B cell (primary cell): ENCODE results near the gene TOGARAM1. TPM values are rescaled to one million over a fixed set of nuclear protein-coding genes. Genes with fewer than 3 reads are reported as not detected.

ENCODE experiments used
- ATAC-seq: fragments of 200-7000 bp; cut with Tn5 transposase; one replicate; pipeline ENCODE4 v1.10.0; 2021; ENCODE audit warnings: low read depth, mild to moderate bottlenecking, moderate number of reproducible peaks, moderate library complexity
- CTCF ChIA-PET: fragments of 350-600 bp; sonication (Branson Sonifier 250); formaldehyde crosslinking; loops from one replicate; lab custom pipeline; 2021; ENCODE audit warnings: antibody characterized with exemption, inconsistent platforms; lab: Charles Lee
- POLR2A ChIA-PET: fragments of 350-600 bp; sonication (Branson Sonifier 250); formaldehyde crosslinking; loops from one replicate; lab custom pipeline; 2021; ENCODE audit warnings: antibody characterized with exemption; lab: Charles Lee
- DNase-seq: peaks from one replicate; pipeline ENCODE4 v3.0.0; 2013
- H2AFZ ChIP-seq: 2 replicates; pipeline ENCODE4 v1.6.1; 2012; ENCODE audit warnings: mild to moderate bottlenecking, low read depth, low read length; ENCODE audit not compliant: insufficient read depth, poor library complexity, severe bottlenecking
- H3K27ac ChIP-seq, 2 donors: 1 replicate in 1 of 2; 2 replicates in 1 of 2; pipeline ENCODE4 v1.5.1; 2012 to 2013; ENCODE audit warnings: low read length in 2 of 2, mild to moderate bottlenecking in 2 of 2, moderate library complexity in 1 of 2
- H3K27me3 ChIP-seq, 4 experiments: fragments of 200-600 bp in 1 of 4; sonication (generic) in 1 of 4; replicated peaks in 1 of 4; 1 replicate in 2 of 4; 2 replicates in 2 of 4; pipeline versions ENCODE4 v1.6.1 to v1.7.0; 2013 to 2016; ENCODE audit warnings: low read length in 3 of 4, mild to moderate bottlenecking in 2 of 4, mixed read lengths in 1 of 4, moderate library complexity in 1 of 4; ENCODE audit not compliant: insufficient read depth in 4 of 4, control insufficient read depth in 3 of 4; ENCODE audit errors: control extremely low read depth in 1 of 4
- H3K36me3 ChIP-seq, 2 experiments: replicated peaks in 1 of 2; 1 replicate in 1 of 2; 2 replicates in 1 of 2; pipeline versions ENCODE4 v1.6.1 to v1.7.1; 2013; ENCODE audit warnings: low read length in 1 of 2; ENCODE audit not compliant: insufficient read depth in 2 of 2, control insufficient read depth in 1 of 2; ENCODE audit errors: control extremely low read depth in 1 of 2, extremely low read depth in 1 of 2
- H3K4me1 ChIP-seq, 2 donors: fragments of 200-600 bp in 1 of 2; sonication (generic) in 1 of 2; 1 replicate in 1 of 2; 2 replicates in 1 of 2; pipeline versions ENCODE4 v1.5.1 to v1.6.1; 2013 to 2017; ENCODE audit warnings: low read length in 2 of 2; ENCODE audit not compliant: control insufficient read depth in 2 of 2, insufficient read depth in 2 of 2
- H3K4me2 ChIP-seq: replicated peaks from 2 replicates; pipeline ENCODE3; 2012; ENCODE audit warnings: mild to moderate bottlenecking, low read depth, low read length; ENCODE audit not compliant: poor library complexity, severe bottlenecking
- H3K4me3 ChIP-seq, 5 experiments: fragments of 200-600 bp in 1 of 5; sonication (generic) in 1 of 5; 1 replicate in 3 of 5; 2 replicates in 2 of 5; pipeline versions ENCODE4 v1.5.1 to v1.7.0; 2011 to 2016; ENCODE audit warnings: low read length in 4 of 5, mild to moderate bottlenecking in 4 of 5, low read depth in 2 of 5, control low read depth in 1 of 5, moderate library complexity in 1 of 5; ENCODE audit not compliant: insufficient read depth in 1 of 5; ENCODE audit errors: control extremely low read depth in 1 of 5, extremely low read depth in 1 of 5
- H3K79me2 ChIP-seq: fragments of 200-600 bp; sonication (generic); one replicate; pipeline ENCODE4 v1.6.0; 2016; ENCODE audit warnings: low read length; ENCODE audit not compliant: control insufficient read depth, insufficient read depth
- H3K9ac ChIP-seq: fragments of 200-600 bp; sonication (generic); 2 replicates; pipeline ENCODE4 v1.6.1; 2017; ENCODE audit warnings: mild to moderate bottlenecking, low read length, moderate library complexity
- H3K9me3 ChIP-seq, 3 donors: one replicate each; pipeline versions ENCODE4 v1.6.1 to v1.7.1; 2013; ENCODE audit warnings: low read length in 2 of 3; ENCODE audit not compliant: control insufficient read depth in 2 of 3, insufficient read depth in 1 of 3; ENCODE audit errors: control extremely low read depth in 1 of 3
- H4K20me1 ChIP-seq: 2 replicates; pipeline ENCODE4 v1.6.0; 2012; ENCODE audit warnings: mild to moderate bottlenecking, low read length; ENCODE audit not compliant: insufficient read depth, control insufficient read depth, poor library complexity, severe bottlenecking
- H3K27ac Mint-ChIP-seq: one replicate; pipeline ENCODE4 v1.8.0; 2021; ENCODE audit warnings: mixed read lengths
- H3K27me3 Mint-ChIP-seq: one replicate; pipeline ENCODE4 v1.8.0; 2021; ENCODE audit warnings: mixed read lengths
- H3K4me1 Mint-ChIP-seq: one replicate; pipeline ENCODE4 v1.8.0; 2021; ENCODE audit warnings: mixed read lengths
- H3K4me3 Mint-ChIP-seq: one replicate; pipeline ENCODE4 v1.8.0; 2021; ENCODE audit warnings: mixed read lengths
- H3K9me3 Mint-ChIP-seq: one replicate; pipeline ENCODE4 v1.8.0; 2022; ENCODE audit warnings: mixed read lengths; ENCODE audit not compliant: insufficient read depth
- CTCF ChIP-seq: fragments of 200-600 bp; IDR thresholded peaks from one replicate; pipeline ENCODE4 v1.8.0; 2022; ENCODE audit warnings: antibody characterized with exemption, mild to moderate bottlenecking
- EZH2 ChIP-seq: IDR thresholded peaks from 2 replicates; pipeline ENCODE4 v1.6.1; 2012; ENCODE audit warnings: borderline replicate concordance, low read depth, mild to moderate bottlenecking, moderate library complexity, low read length; ENCODE audit not compliant: insufficient read depth, poor library complexity, severe bottlenecking
- WGBS: methylation state at CpG from one replicate; pipeline ENCODE4 v1.1.5; 2013; ENCODE audit warnings: missing lambda C conversion rate; ENCODE audit not compliant: insufficient coverage; 5-methylcytosine and 5-hydroxymethylcytosine counted together
- intact Hi-C: fragments of 100-400 bp; cut with micrococcal nuclease; formaldehyde crosslinking; loops from one replicate; pipeline ENCODE4 v1.10.0; 2022
- polyA plus RNA-seq: library from polyadenylated mRNA; depleted of rRNA; stranded (reverse); fragments of >200 nt; gene quantifications from 2 replicates; pipeline ENCODE4 v1.2.3, GENCODE V29; 2012
- total RNA-seq, 2 donors: library from RNA; stranded (reverse); fragments of 120-200 nt in 1 of 2; gene quantifications; 1 replicate in 1 of 2; 2 replicates in 1 of 2; pipeline versions ENCODE4 v1.2.3 to v1.2.4, GENCODE V29; 2013 to 2022

Gene TOGARAM1
- total and polyA plus RNA-seq, 2 donors (not counting 1 experiment from before 2014, with no cell fraction given) = 3.4 to 23.9 TPM

- ChIA-PET POLR2A (no interaction called here), CTCF (interaction anchor here (0.6 kb wide), 1 partner anchor 132 kb away, joined by 3 read pairs; no protein-coding TSS in a partner anchor)
- no peak for ATAC-seq
These were observed 17.3 kb downstream of the TOGARAM1 start for GRCh38 chr14:44979273-44979672.

GRCh38 chr14:44979740-44980356 lies 17.9 kb downstream of the TOGARAM1 start:
- H3K9me3 Mint-ChIP-seq = no peaks in the 10 kb centered on the region
- intact Hi-C loops = no loop called here
- Histone ChIP-seq H3K27me3 (no peaks in the 10 kb centered on the region), H3K27ac (no peak overlapping the region), H2AFZ (no peak overlapping the region), H3K4me2 (no peak overlapping the region), H3K79me2 (peaks cover 57% of the 10 kb centered on the region), H3K9ac (no peak overlapping the region), H4K20me1 (no peaks in the 10 kb centered on the region), H3K4me3 (no peak overlapping the region), H3K36me3 (peaks cover 0 to 1% of the 10 kb centered on the region in 2 experiments), H3K9me3 (no peaks in the 10 kb centered on the region), H3K4me1 (no peaks in the 10 kb centered on the region)
- TF ChIP-seq EZH2 (no peak), CTCF (no peak)
- no peak for ATAC-seq
- no peak overlapping the region for H3K4me3 Mint-ChIP-seq
- H3K4me1 Mint-ChIP-seq = peaks cover 11% of the 10 kb centered on the region
- no peak overlapping the region for H3K27ac Mint-ChIP-seq
- no peak for DNase-seq
- ChIA-PET CTCF (interaction anchor here (0.6 kb wide), 1 partner anchor 133 kb away, joined by 3 read pairs; no protein-coding TSS in a partner anchor), POLR2A (no interaction called here)
- no peaks in the 10 kb centered on the region for H3K27me3 Mint-ChIP-seq

More at GRCh38 chr14:44979273-44979672, 17.3 kb downstream of the TOGARAM1 start:
- H3K79me2 ChIP-seq = peaks cover 61% of the 10 kb centered on the region
- Mint-ChIP-seq H3K9me3 (no peaks in the 10 kb centered on the region), H3K27ac (no peak overlapping the region), H3K27me3 (no peaks in the 10 kb centered on the region), H3K4me1 (peaks cover 13% of the 10 kb centered on the region), H3K4me3 (no peak overlapping the region)
- H3K4me1 ChIP-seq = no peaks in the 10 kb centered on the region
- intact Hi-C loops = no loop called here
- no peaks in the 10 kb centered on the region for H3K9me3 ChIP-seq
- peaks cover 0 to 1% of the 10 kb centered on the region in 2 experiments for H3K36me3 ChIP-seq
- no peak overlapping the region for H2AFZ ChIP-seq
- DNase-seq = no peak
- no CpG with 5 or more reads among the region's 2 CpGs for WGBS
- no peak overlapping the region for H3K4me2 ChIP-seq
- no peak overlapping the region for H3K9ac ChIP-seq
- H3K4me3 ChIP-seq = no peak overlapping the region
- H4K20me1 ChIP-seq = no peaks in the 10 kb centered on the region
- no peak overlapping the region for H3K27ac ChIP-seq
- H3K27me3 ChIP-seq = no peaks in the 10 kb centered on the region
- no peak for TF ChIP-seq CTCF
